ENCODE measurements around the gene SNX30.

Gene SNX30

DNA sequence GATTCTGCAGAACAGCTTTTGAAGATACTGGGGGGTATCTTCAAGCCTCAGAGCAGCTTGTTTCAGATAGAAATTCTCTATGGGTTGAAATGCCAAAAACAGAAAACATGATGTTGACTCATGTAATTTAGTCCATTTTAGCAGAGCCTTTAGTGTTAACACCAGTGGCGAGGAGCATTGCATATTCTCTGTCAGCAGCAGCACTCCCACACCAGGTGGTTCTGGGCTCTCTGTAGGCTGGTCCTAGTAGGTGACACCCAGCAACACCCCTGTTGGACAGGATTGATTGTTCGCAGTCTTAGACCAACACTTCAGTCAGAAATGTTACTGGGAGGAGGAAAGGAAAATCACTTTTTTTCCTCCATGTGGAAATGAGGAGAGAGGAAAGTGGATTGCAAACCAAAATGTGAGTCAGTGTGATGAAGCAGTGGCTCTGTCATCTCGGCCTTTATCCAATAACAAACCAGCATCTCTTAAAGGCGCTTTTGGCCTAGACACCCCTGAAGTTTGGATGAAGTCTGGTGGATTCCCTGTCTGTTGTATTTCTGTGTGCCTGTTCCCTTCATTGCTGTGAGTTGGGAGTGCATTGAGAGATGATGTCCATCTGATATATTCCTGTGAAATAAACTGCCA is 123.3 kb downstream of the SNX30 start:
- TF ChIP-seq, protein P1, sequence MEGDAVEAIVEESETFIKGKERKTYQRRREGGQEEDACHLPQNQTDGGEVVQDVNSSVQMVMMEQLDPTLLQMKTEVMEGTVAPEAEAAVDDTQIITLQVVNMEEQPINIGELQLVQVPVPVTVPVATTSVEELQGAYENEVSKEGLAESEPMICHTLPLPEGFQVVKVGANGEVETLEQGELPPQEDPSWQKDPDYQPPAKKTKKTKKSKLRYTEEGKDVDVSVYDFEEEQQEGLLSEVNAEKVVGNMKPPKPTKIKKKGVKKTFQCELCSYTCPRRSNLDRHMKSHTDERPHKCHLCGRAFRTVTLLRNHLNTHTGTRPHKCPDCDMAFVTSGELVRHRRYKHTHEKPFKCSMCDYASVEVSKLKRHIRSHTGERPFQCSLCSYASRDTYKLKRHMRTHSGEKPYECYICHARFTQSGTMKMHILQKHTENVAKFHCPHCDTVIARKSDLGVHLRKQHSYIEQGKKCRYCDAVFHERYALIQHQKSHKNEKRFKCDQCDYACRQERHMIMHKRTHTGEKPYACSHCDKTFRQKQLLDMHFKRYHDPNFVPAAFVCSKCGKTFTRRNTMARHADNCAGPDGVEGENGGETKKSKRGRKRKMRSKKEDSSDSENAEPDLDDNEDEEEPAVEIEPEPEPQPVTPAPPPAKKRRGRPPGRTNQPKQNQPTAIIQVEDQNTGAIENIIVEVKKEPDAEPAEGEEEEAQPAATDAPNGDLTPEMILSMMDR (IDR thresholded peaks at IDR 0.05; ENCODE audit: borderline replicate concordance, control extremely low read depth, extremely low read depth, insufficient read depth, missing control alignments), result no peak
- DNase-seq (ENCODE audit: low spot score), result no peak
- in situ Hi-C loops (cut with MboI; ENCODE audit: low sequenced_read_pairs, unreplicated experiment), result no loop called here

DNA sequence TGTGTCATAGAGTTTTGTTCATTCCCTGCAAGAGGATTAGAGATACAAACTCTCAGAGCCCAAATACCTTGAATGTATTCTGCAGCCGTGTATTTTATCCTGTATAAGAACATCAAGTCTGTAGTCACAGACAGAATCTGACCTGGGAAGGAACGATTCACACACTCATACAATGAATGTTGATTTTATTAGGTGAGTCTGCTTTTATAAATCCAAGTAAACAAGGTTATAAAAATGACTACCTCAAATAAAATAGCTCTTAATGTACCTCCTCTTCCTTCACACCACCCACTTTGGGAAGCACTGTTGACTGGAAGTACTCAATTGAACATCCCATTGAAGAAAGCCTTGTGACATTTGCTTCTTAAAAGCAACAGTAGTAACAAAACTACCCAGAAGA is 128.2 kb downstream of the SNX30 start:
- in situ Hi-C loops (cut with MboI; ENCODE audit: low sequenced_read_pairs, unreplicated experiment), result no loop called here

DNA sequence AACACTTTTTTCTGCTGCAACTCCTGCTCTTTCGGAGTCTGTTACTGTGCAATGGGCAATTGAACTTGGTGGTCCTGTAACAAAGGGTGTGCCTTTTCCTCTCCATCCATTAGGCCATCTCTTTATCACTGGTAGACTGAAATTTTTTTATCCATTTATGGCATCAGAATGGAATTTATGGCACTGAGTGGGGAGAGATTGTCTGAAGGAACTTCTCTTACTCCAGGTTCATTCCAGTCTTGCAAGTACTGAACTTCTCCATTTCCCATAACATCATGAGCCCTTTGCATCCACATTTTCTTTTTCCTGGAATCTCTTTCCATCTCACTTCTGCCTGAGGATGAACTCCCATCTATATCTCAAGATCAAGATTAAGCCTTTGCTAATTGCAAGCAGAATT is 130.1 kb downstream of the SNX30 start:
- in situ Hi-C loops (cut with MboI; ENCODE audit: low sequenced_read_pairs, unreplicated experiment), result no loop called here
- no peak for DNase-seq (ENCODE audit: low spot score)
- TF ChIP-seq, protein P1 (IDR thresholded peaks at IDR 0.05; ENCODE audit: borderline replicate concordance, control extremely low read depth, extremely low read depth, insufficient read depth, missing control alignments), result no peak

More for the DNA sequence above, 128.2 kb downstream of the SNX30 start:
- TF ChIP-seq, protein P1 (IDR thresholded peaks at IDR 0.05; ENCODE audit: borderline replicate concordance, control extremely low read depth, extremely low read depth, insufficient read depth, missing control alignments), result no peak
- no peak for DNase-seq (ENCODE audit: low spot score)

DNA sequence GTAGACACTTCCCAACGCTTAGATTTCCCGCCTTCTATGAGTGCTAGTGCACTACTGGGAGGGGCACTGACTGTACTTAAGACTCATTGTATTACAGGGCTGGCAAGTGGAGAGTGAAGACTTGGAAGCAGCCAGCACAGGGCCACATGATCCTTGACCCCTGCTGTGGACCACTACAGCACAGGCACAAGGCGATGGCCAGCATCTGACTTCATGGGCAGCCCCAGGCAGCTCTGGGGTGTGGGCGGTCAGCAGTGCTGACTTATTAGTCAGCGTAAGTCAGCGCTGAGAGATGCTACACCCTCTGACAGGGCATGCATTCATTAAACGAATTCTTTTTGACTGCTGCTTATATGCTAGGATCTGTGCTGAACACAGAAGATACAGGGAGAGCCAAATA is 130.8 kb downstream of the SNX30 start:
- no peak for DNase-seq (ENCODE audit: low spot score)
- in situ Hi-C loops (cut with MboI; ENCODE audit: low sequenced_read_pairs, unreplicated experiment), result no loop called here
- TF ChIP-seq, protein P1 (IDR thresholded peaks at IDR 0.05; ENCODE audit: borderline replicate concordance, control extremely low read depth, extremely low read depth, insufficient read depth, missing control alignments), result no peak

DNA sequence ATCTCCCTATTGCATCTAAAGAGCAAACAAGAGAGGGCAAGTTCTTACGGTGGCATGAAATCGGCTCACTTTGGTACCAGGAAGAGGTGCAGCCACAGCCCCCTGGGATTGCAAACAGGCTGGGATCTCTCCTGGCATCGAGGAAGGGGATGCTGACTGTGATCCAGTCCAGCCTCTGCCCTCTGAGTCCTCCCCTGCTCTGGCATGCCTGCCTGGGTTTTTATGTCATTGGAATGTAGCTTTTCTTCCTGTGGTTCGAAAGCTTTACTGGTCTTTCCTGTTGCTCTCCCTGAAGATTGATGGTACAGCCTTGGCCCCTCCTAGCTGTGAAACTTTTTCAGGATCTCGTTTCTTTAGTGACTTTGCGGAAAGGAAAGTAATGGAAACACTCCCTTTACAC is 133.5 kb downstream of the SNX30 start:
- in situ Hi-C loops (cut with MboI; ENCODE audit: low sequenced_read_pairs, unreplicated experiment), result no loop called here
- TF ChIP-seq, protein P1 (IDR thresholded peaks at IDR 0.05; ENCODE audit: borderline replicate concordance, control extremely low read depth, extremely low read depth, insufficient read depth, missing control alignments), result no peak
- DNase-seq (ENCODE audit: low spot score), result no peak

DNA sequence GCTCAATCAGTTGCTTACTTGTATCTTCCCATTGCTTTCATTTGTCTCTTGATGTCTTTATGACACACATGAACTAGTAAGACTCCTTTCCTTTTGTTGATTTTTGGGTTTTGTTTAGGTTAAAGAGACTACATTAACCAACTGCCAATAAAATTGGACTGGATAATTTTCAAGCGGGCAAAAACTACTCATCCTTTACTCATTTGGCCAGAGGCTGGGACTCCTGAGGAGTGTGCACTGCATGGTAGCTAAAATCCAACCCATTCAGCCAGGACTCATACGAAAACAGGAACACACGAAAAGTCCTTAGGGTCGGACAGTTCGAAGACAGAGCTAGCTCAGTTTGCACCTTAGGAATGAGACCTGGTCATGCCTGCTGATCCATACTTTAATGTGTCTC is 134.2 kb downstream of the SNX30 start:
- TF ChIP-seq, protein P1 (IDR thresholded peaks at IDR 0.05; ENCODE audit: borderline replicate concordance, control extremely low read depth, extremely low read depth, insufficient read depth, missing control alignments), result no peak
- no peak for DNase-seq (ENCODE audit: low spot score)
- in situ Hi-C loops (cut with MboI; ENCODE audit: low sequenced_read_pairs, unreplicated experiment), result no loop called here
